K562 (cell line): ENCODE data around the gene CACNA1C.

Source experiments
- CEBPB ChIP-seq: fragments of 450-650 bp; IDR thresholded peaks from 2 replicates; pipeline ENCODE4 v1.6.1; 2016; ENCODE audit warnings: missing genetic modification characterization, missing compliant biosample characterization
- E2F3 ChIP-seq: fragments of 250-450 bp; sonication (Bioruptor Pico); IDR thresholded peaks from 2 replicates; pipeline ENCODE4 v1.4.0; 2020; ENCODE audit warnings: mild to moderate bottlenecking
- EZH2 ChIP-seq: IDR thresholded peaks from 2 replicates; pipeline ENCODE4 v1.6.1; 2012; ENCODE audit warnings: low read depth, mild to moderate bottlenecking, inconsistent platforms, low read length, borderline replicate concordance
- SPI1 ChIP-seq: IDR thresholded peaks from 2 replicates; pipeline ENCODE4 v1.6.1; 2011; ENCODE audit warnings: low read depth, low read length, control low read depth, borderline replicate concordance
- SREBF1 ChIP-seq: fragments of 150-350 bp; IDR thresholded peaks from 2 replicates; pipeline ENCODE4 v1.6.1; 2014; ENCODE audit warnings: antibody characterized with exemption, low read depth, low read length, borderline replicate concordance
- TAF1 ChIP-seq: IDR thresholded peaks from 2 replicates; pipeline ENCODE4 v1.6.1; 2011; ENCODE audit warnings: mild to moderate bottlenecking, low read length, moderate library complexity; ENCODE audit not compliant: insufficient read depth, control insufficient read depth, severe bottlenecking; ENCODE audit errors: extremely low read depth
- ZFP30 ChIP-seq: fragments of 250-450 bp; sonication (Bioruptor Pico); IDR thresholded peaks from 2 replicates; pipeline ENCODE4 v1.8.0; 2022; ENCODE audit warnings: moderate library complexity, mild to moderate bottlenecking, inconsistent platforms, borderline replicate concordance
- ZNF282 ChIP-seq: sonication (generic); formaldehyde crosslinking; IDR thresholded peaks from 2 replicates; pipeline ENCODE4 v1.8.1; 2023; ENCODE audit warnings: missing genetic modification reagents
- TF ChIP-seq, protein P1 (sequence below): IDR thresholded peaks from 3 replicates; pipeline ENCODE4 v1.6.1; 2011; ENCODE audit warnings: borderline replicate concordance, mild to moderate bottlenecking; ENCODE audit not compliant: insufficient read length, insufficient read depth

DNA sequence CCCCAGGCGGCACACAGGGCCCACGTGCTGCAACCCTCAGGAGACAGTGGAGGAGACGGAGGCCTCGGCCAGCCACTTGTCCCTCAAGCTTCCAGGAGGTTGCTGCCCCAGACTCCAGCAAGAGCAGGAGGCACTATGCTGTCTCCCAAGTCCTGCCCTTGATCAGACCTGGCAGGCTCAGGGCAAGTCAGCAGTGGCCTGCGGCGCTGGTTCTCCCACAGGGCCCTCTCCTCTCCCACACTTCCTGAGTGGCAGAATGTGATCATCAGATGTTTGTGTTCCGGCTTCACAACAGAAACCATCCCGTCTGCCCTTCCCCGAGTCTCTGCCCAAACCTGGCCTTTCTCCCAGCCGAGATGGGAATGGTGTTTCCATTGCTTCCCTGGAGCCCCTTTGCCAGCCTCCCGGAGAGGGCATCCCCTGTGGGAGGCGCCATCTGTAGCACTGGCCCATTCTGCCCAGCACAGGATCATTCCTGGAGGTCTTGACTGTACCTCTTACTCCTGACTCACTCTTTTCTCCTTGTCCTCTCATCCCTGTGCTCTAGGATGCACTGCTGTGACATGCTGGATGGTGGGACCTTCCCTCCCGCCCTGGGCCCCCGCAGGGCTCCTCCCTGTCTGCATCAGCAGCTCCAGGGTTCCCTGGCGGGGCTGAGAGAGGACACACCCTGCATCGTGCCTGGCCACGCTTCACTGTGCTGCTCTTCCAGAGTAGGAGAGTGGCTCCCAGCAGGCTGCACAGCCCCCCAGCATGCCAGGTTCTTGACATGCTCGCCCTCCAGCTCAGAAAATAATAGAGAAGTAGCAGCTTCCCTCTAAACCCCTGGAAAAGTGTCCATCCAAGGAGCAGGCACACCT is 627.3 kb downstream of the CACNA1C start:
- no peak for TF ChIP-seq ZFP30 (CRISPR knock-in tag)
- TF ChIP-seq EZH2, result no peak
- no peak for TF ChIP-seq SREBF1
- no peak for TF ChIP-seq E2F3 (CRISPR knock-in tag)
- TF ChIP-seq, protein P1, sequence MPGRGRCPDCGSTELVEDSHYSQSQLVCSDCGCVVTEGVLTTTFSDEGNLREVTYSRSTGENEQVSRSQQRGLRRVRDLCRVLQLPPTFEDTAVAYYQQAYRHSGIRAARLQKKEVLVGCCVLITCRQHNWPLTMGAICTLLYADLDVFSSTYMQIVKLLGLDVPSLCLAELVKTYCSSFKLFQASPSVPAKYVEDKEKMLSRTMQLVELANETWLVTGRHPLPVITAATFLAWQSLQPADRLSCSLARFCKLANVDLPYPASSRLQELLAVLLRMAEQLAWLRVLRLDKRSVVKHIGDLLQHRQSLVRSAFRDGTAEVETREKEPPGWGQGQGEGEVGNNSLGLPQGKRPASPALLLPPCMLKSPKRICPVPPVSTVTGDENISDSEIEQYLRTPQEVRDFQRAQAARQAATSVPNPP, result no peak
- no peak for TF ChIP-seq SPI1
- TF ChIP-seq TAF1, result no peak
- no peak for TF ChIP-seq ZNF282
- no peak for TF ChIP-seq CEBPB
